LNCaP clone FGC (cell line): ENCODE measurements around the gene KLB.
"Not testable (repeated sequence)": the region's sequence is repeated elsewhere in the genome, so short reads cannot be mapped to it uniquely, and the experiment has no call there.

ENCODE experiments used
- DNase-seq: peaks from one replicate; pipeline ENCODE4 v3.0.0-alpha.2; 2011; ENCODE audit warnings: low read depth
- H3K4me3 ChIP-seq: 2 replicates; pipeline ENCODE4 v1.5.1; 2011; ENCODE audit warnings: mild to moderate bottlenecking, low read depth, low read length, control low read depth
- CTCF ChIP-seq: IDR thresholded peaks from 2 replicates; pipeline ENCODE4 v1.5.1; 2012; ENCODE audit warnings: mild to moderate bottlenecking; ENCODE audit not compliant: control insufficient read depth, insufficient read depth; ENCODE audit errors: extremely low read depth

The KLB gene

GRCh38 chr4:39367166-39367565 is 39.6 kb upstream of the KLB start:
- H3K4me3 ChIP-seq, result no peak overlapping the region
- no peak for TF ChIP-seq CTCF
- DNase-seq, result no peak

GRCh38 chr4:39369301-39369700 is 37.4 kb upstream of the KLB start:
- no peak for DNase-seq
- H3K4me3 ChIP-seq, result no peak overlapping the region
- no peak for TF ChIP-seq CTCF

GRCh38 chr4:39371209-39371608 is 35.5 kb upstream of the KLB start:
- H3K4me3 ChIP-seq, DNase-seq: not testable (repeated sequence)

- no peak for DNase-seq
- H3K4me3 ChIP-seq, result no peak overlapping the region
- no peak for TF ChIP-seq CTCF
Observed at GRCh38 chr4:39375478-39375877, 31.3 kb upstream of the KLB start.

- no peak for DNase-seq
- no peak for TF ChIP-seq CTCF
- no peak overlapping the region for H3K4me3 ChIP-seq
Observed at GRCh38 chr4:39383690-39384089, 23.0 kb upstream of the KLB start.

- TF ChIP-seq CTCF, result no peak
- H3K4me3 ChIP-seq, result no peak overlapping the region
- DNase-seq, result no peak
Observed at GRCh38 chr4:39384563-39384962, 22.2 kb upstream of the KLB start.

- DNase-seq, result no peak
- TF ChIP-seq CTCF, result no peak
- H3K4me3 ChIP-seq, result no peak overlapping the region
Observed at GRCh38 chr4:39390603-39391002, 16.1 kb upstream of the KLB start.

GRCh38 chr4:39394706-39395105 is 12.0 kb upstream of the KLB start:
- no peak for TF ChIP-seq CTCF
- DNase-seq, result no peak
- H3K4me3 ChIP-seq, result no peak overlapping the region

GRCh38 chr4:39401640-39402039 is 5.1 kb upstream of the KLB start:
- not testable (repeated sequence) for DNase-seq, H3K4me3 ChIP-seq
